H1 (cell line): ENCODE measurements around the gene YOD1. TPM values are rescaled to one million over a fixed set of nuclear protein-coding genes. Genes with fewer than 3 reads are reported as not detected.

Experiments
- HDAC6 ChIP-seq: IDR thresholded peaks from one replicate; pipeline ENCODE4 v1.7.1; 2012; ENCODE audit warnings: low read depth, mild to moderate bottlenecking, inconsistent platforms, low read length, moderate library complexity
- ZNF274 ChIP-seq: IDR thresholded peaks from 2 replicates; pipeline ENCODE4 v1.7.0; 2012; ENCODE audit warnings: low read length, borderline replicate concordance; ENCODE audit errors: extremely low read depth
- polyA plus RNA-seq, 7 experiments: library from polyadenylated mRNA; depleted of rRNA in 3 of 7; stranded (reverse) in 5 of 7; unstranded in 2 of 7; fragments of >200 nt in 5 of 7; fragments of 200-250 nt in 2 of 7; gene quantifications; 1 replicate in 5 of 7; 2 replicates in 1 of 7; 4 replicates in 1 of 7; pipeline versions ENCODE4 v1.2.1 to v1.2.3, GENCODE V29; 2011 to 2013; ENCODE audit warnings: missing spikeins in 2 of 7, mixed read lengths in 2 of 7
- total RNA-seq: library from RNA; stranded (reverse); fragmentation: NEBNext Ultra II Directional; extraction: Animal tissue kit (Norgen Biotek cat#: 25700); gene quantifications from 2 replicates; pipeline ENCODE4 v1.2.1, GENCODE V29; 2021
- TF ChIP-seq, protein P1 (sequence below): IDR thresholded peaks from 2 replicates; pipeline ENCODE4 v1.6.1; 2011; ENCODE audit warnings: low read length, improper control_type of control experiment
- TF ChIP-seq, protein P2 (sequence below): IDR thresholded peaks from 2 replicates; pipeline ENCODE4 v1.6.1; 2012; ENCODE audit warnings: inconsistent platforms
- TF ChIP-seq, protein P3 (sequence below): IDR thresholded peaks from 2 replicates; pipeline ENCODE4 v1.6.1; 2012; ENCODE audit warnings: inconsistent platforms
- TF ChIP-seq, protein P4 (sequence below): IDR thresholded peaks from 2 replicates; pipeline ENCODE4 v1.6.1; 2011; ENCODE audit warnings: low read depth, mild to moderate bottlenecking, low read length; ENCODE audit not compliant: insufficient read depth

YOD1 gene
- total and polyA plus RNA-seq, 2 of the 8 experiments (the other 6 are each of a cell fraction or from before 2014, with no cell fraction given), result 1.9 to 11.8 TPM

DNA sequence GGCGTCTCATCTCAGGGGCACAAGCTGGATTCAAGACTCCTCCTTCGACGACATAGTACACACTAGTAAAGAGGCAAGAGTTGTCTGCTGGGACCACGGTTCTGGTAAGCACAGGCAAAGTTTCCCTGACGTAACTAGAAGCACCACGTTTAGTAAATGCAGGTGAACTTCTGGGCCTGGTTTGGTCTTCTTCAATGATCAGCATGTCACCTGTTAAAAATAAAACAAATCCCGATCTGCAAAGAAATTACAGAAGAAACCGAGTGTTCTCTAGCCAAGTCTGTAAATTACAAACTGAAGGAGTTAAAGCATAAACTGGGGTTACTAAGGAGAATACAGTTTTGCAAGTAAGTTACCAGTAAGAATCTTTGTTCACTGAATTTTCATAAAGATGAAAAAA is 1.5 kb downstream of the YOD1 start (continued):
- TF ChIP-seq, protein P1, sequence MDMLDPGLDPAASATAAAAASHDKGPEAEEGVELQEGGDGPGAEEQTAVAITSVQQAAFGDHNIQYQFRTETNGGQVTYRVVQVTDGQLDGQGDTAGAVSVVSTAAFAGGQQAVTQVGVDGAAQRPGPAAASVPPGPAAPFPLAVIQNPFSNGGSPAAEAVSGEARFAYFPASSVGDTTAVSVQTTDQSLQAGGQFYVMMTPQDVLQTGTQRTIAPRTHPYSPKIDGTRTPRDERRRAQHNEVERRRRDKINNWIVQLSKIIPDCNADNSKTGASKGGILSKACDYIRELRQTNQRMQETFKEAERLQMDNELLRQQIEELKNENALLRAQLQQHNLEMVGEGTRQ, result no peak
- TF ChIP-seq HDAC6 (no peak), ZNF274 (no peak)
- TF ChIP-seq, protein P2, sequence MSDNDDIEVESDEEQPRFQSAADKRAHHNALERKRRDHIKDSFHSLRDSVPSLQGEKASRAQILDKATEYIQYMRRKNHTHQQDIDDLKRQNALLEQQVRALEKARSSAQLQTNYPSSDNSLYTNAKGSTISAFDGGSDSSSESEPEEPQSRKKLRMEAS, result no peak
- TF ChIP-seq, protein P3, sequence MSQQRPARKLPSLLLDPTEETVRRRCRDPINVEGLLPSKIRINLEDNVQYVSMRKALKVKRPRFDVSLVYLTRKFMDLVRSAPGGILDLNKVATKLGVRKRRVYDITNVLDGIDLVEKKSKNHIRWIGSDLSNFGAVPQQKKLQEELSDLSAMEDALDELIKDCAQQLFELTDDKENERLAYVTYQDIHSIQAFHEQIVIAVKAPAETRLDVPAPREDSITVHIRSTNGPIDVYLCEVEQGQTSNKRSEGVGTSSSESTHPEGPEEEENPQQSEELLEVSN, result no peak
- TF ChIP-seq, protein P4, sequence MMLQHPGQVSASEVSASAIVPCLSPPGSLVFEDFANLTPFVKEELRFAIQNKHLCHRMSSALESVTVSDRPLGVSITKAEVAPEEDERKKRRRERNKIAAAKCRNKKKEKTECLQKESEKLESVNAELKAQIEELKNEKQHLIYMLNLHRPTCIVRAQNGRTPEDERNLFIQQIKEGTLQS, result no peak
